Colon (tissue), 2 donors: ENCODE measurements around the gene DUOXA2.

Source experiments
- FAIRE-seq: peaks from 2 replicates; lab custom pipeline; 2012; peaks lifted over from hg19 to GRCh38; lab: Jason Lieb, UNC
- donor health status: control.
- donor health status: control.

Gene DUOXA2

GRCh38 chr15:45136378-45136764 is 22.2 kb downstream of the DUOXA2 start:
- no peak for FAIRE-seq

GRCh38 chr15:45137703-45138102 is 23.6 kb downstream of the DUOXA2 start:
- no peak for FAIRE-seq

GRCh38 chr15:45138814-45139765 is 25.0 kb downstream of the DUOXA2 start:
- no peak for FAIRE-seq

GRCh38 chr15:45139770-45140169 is 25.6 kb downstream of the DUOXA2 start:
- FAIRE-seq = no peak

- no peak for FAIRE-seq
These were observed 26.6 kb downstream of the DUOXA2 start for GRCh38 chr15:45140557-45141250.

- no peak for FAIRE-seq
These were observed 27.3 kb downstream of the DUOXA2 start for GRCh38 chr15:45141386-45141785.

- FAIRE-seq = no peak
These were observed 28.9 kb downstream of the DUOXA2 start for GRCh38 chr15:45143056-45143455.

GRCh38 chr15:45143946-45144345 is 29.8 kb downstream of the DUOXA2 start:
- FAIRE-seq = no peak

GRCh38 chr15:45144775-45145174 is 30.6 kb downstream of the DUOXA2 start:
- no peak for FAIRE-seq

- no peak for FAIRE-seq
These were observed 32.3 kb downstream of the DUOXA2 start for GRCh38 chr15:45146405-45146804.

GRCh38 chr15:45147606-45148005 is 33.5 kb downstream of the DUOXA2 start:
- no peak for FAIRE-seq

- no peak for FAIRE-seq
These were observed 34.2 kb downstream of the DUOXA2 start for GRCh38 chr15:45148076-45149059.

- FAIRE-seq = no peak
These were observed 34.9 kb downstream of the DUOXA2 start for GRCh38 chr15:45149060-45149459.

GRCh38 chr15:45150481-45150880 is 36.4 kb downstream of the DUOXA2 start:
- FAIRE-seq = no peak

GRCh38 chr15:45150997-45151396 is 36.9 kb downstream of the DUOXA2 start:
- no peak for FAIRE-seq

GRCh38 chr15:45151998-45152828 is 38.1 kb downstream of the DUOXA2 start:
- FAIRE-seq = no peak

GRCh38 chr15:45155739-45156138 is 41.6 kb downstream of the DUOXA2 start:
- no peak for FAIRE-seq

GRCh38 chr15:45156744-45157455 is 42.8 kb downstream of the DUOXA2 start:
- no peak for FAIRE-seq

GRCh38 chr15:45157974-45158373 is 43.8 kb downstream of the DUOXA2 start:
- no peak for FAIRE-seq

- FAIRE-seq = no peak
These were observed 47.5 kb downstream of the DUOXA2 start for GRCh38 chr15:45161666-45162065.
